Measurements from ENCODE around the gene HERC3. TPM values are rescaled to one million over a fixed set of nuclear protein-coding genes. Genes with fewer than 3 reads are reported as not detected.

HERC3 gene
- total and polyA plus RNA-seq, 4 donors, result 5.1 to 22.1 (median 10.0) TPM

- Histone ChIP-seq H3K4me3 (ENCODE audit: low read depth in 1 of 3, low read length in 3 of 3) (no peak overlapping the region), H3K36me3 (ENCODE audit: control insufficient read depth in 4 of 4, insufficient read depth in 3 of 4, low read depth in 1 of 4, low read length in 3 of 4) (peaks cover 0 to 5% (median 0%) of the 10 kb centered on the region in 4 donors), H3K9ac (ENCODE audit: low read depth in 1 of 2, low read length in 2 of 2) (no peak overlapping the region), H3K9me3 (ENCODE audit: control insufficient read depth in 4 of 4, low read length in 3 of 4) (peaks cover 0 to 2% (median 0%) of the 10 kb centered on the region in 4 donors), H3K27me3 (ENCODE audit: control insufficient read depth in 4 of 4, insufficient read depth in 4 of 4, low read length in 3 of 4) (no peaks in the 10 kb centered on the region), H3K27ac (ENCODE audit: low read depth in 1 of 2, low read length in 2 of 2) (no peak overlapping the region), H3K4me1 (ENCODE audit: control insufficient read depth in 4 of 4, insufficient read depth in 4 of 4, low read length in 3 of 4) (peaks cover 0 to 3% (median 1%) of the 10 kb centered on the region in 4 donors)
- no peak for TF ChIP-seq RAD21 (IDR thresholded peaks at IDR 0.05)
- WGBS, result 92% methylated on average over 1 of the region's 1 CpG
- DNase-seq (ENCODE audit: low spot score), result no peak
Measured at GRCh38 chr4:88619971-88620370, 27.7 kb downstream of the HERC3 start.

- no peak overlapping the region for H3K9ac ChIP-seq (ENCODE audit: low read depth in 1 of 2, low read length in 2 of 2)
- peaks cover 0 to 5% (median 0%) of the 10 kb centered on the region in 4 donors for H3K36me3 ChIP-seq (ENCODE audit: control insufficient read depth in 4 of 4, insufficient read depth in 3 of 4, low read depth in 1 of 4, low read length in 3 of 4)
- no peak overlapping the region for H3K4me3 ChIP-seq (ENCODE audit: low read depth in 1 of 3, low read length in 3 of 3)
- TF ChIP-seq EGR1 (IDR thresholded peaks at IDR 0.05; ENCODE audit: low read depth in 2 of 2) (no peak), SP1 (IDR thresholded peaks at IDR 0.05) (no peak), RXRA (IDR thresholded peaks at IDR 0.05) (no peak), YY1 (IDR thresholded peaks at IDR 0.05) (no peak), HNF4A (conservative IDR thresholded peaks at IDR 0.05) (no peak), REST (IDR thresholded peaks at IDR 0.05) (no peak), GABPA (IDR thresholded peaks at IDR 0.05 in 1 of 2, conservative IDR thresholded peaks at IDR 0.05 in 1 of 2) (no peak), JUND (IDR thresholded peaks at IDR 0.05) (no peak), FOXA1 (IDR thresholded peaks at IDR 0.05) (no peak), RAD21 (IDR thresholded peaks at IDR 0.05) (no peak), HNF4G (IDR thresholded peaks at IDR 0.05) (no peak), TAF1 (conservative IDR thresholded peaks at IDR 0.05) (no peak), ATF3 (IDR thresholded peaks at IDR 0.05) (no peak), CTCF (IDR thresholded peaks at IDR 0.05; ENCODE audit: low read depth, low read length, missing input control) (no peak), FOXA2 (IDR thresholded peaks at IDR 0.05) (no peak), NR2F2 (IDR thresholded peaks at IDR 0.05) (no peak), MAX (IDR thresholded peaks at IDR 0.05) (no peak)
- WGBS, result 97% methylated on average over 2 of the region's 2 CpGs
- H3K27me3 ChIP-seq (ENCODE audit: control insufficient read depth in 4 of 4, insufficient read depth in 4 of 4, low read length in 3 of 4), result no peaks in the 10 kb centered on the region
- peaks cover 0 to 2% (median 0%) of the 10 kb centered on the region in 4 donors for H3K9me3 ChIP-seq (ENCODE audit: control insufficient read depth in 4 of 4, low read length in 3 of 4)
- no peaks in the 10 kb centered on the region for H3K4me1 ChIP-seq (ENCODE audit: control insufficient read depth in 4 of 4, insufficient read depth in 4 of 4, low read length in 3 of 4)
- no peak for DNase-seq (ENCODE audit: low spot score)
- H3K27ac ChIP-seq (ENCODE audit: low read depth in 1 of 2, low read length in 2 of 2), result no peak overlapping the region
Measured at GRCh38 chr4:88621763-88622327, 29.6 kb downstream of the HERC3 start.

Data from liver (tissue), 9 donors.